ENCODE results near the gene FOXD2.

DNA sequence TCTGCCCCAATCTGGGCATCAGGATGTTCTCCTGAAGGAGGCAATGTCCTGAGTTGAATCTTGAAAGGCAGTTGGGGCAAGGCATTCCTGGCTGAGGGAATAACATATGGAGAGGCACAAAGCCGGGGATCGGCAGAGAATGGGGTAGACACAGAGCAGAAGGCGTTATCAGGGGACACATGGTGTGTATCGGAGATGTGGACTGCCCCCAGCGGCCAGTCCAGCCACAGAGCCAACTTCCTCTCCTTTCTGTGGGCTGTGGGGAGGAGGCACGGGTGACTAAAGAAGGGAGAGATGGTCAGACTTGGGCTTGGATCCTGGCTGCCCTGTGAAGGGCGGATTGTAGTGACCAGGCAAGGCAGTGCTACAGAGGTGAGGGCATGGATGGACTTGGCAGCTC, 32.1 kb downstream of the FOXD2 start:
- TF ChIP-seq, protein P1, sequence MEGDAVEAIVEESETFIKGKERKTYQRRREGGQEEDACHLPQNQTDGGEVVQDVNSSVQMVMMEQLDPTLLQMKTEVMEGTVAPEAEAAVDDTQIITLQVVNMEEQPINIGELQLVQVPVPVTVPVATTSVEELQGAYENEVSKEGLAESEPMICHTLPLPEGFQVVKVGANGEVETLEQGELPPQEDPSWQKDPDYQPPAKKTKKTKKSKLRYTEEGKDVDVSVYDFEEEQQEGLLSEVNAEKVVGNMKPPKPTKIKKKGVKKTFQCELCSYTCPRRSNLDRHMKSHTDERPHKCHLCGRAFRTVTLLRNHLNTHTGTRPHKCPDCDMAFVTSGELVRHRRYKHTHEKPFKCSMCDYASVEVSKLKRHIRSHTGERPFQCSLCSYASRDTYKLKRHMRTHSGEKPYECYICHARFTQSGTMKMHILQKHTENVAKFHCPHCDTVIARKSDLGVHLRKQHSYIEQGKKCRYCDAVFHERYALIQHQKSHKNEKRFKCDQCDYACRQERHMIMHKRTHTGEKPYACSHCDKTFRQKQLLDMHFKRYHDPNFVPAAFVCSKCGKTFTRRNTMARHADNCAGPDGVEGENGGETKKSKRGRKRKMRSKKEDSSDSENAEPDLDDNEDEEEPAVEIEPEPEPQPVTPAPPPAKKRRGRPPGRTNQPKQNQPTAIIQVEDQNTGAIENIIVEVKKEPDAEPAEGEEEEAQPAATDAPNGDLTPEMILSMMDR (IDR thresholded peaks at IDR 0.05): no peak
- no peak for TF ChIP-seq POLR2A (IDR thresholded peaks at IDR 0.05)

Data from body of pancreas (tissue), 4 donors.